GM18507 (cell line): ENCODE results near the gene GLIS1.

Experiments used
- DNase-seq: peaks from one replicate; pipeline ENCODE4 v3.0.0; 2011; ENCODE audit warnings: low read depth; ENCODE audit not compliant: insufficient read length; ENCODE audit errors: extremely low spot score
- FAIRE-seq: peaks from 2 replicates; lab custom pipeline; 2011; peaks lifted over from hg19 to GRCh38; lab: Jason Lieb, UNC

The GLIS1 gene

DNA sequence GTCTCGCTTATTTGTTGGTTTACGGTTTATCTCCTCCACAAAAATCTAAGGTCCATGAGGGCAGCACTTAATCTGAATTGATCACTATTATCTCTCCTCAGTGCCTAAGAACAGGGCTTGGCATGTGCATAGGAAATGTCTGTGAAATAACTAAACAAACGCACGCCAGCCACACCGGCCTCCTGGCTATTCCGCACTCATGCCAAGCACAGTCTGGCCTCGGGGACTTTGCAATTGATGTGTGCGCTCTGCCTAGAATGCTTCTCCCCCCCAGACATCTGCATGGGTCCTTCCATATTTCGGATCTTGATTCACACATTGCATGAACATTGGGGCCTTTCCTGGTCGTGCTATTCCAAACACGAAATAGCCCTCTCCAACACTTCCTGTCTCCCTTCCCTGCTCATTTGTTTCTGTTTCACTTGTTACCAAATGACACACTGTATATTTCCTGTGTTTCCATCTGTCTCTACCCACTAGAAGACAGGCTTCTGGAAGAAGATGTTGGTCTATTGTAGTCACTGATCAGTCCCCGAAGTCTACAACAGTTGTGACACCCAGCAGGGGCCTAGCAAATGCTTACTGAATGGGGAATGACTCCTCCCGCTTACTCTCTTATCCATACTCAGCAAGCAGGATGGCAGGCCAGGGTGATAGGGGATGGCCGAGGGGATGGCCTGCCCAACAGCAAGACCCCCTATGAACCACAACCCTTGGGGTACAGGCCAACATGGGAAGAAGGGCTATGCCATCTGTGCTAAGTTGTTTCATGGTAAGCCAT, 93.9 kb downstream of the GLIS1 start:
- FAIRE-seq: no peak

DNA sequence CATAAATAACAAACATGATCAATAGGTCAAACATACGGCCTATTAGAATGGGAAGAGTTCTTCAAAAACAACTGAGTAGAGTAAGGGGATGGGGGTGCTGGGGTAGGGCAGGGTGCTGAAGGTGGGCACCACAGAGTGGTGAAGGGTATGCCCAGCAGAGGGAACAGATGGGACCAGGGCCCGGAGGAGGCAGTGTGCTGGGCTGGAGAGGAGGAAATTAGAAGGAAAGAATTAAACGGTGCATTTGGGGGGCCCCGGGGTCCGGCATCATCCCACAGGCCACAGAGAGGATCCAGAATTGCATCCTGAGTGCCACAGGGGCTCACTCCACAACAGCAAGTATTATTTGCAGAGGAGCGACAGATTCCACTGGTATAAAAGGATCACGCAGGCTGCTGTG, 94.5 kb downstream of the GLIS1 start:
- no peak for FAIRE-seq
- DNase-seq: no peak

More for the DNA sequence above, 93.9 kb downstream of the GLIS1 start:
- DNase-seq: no peak

DNA sequence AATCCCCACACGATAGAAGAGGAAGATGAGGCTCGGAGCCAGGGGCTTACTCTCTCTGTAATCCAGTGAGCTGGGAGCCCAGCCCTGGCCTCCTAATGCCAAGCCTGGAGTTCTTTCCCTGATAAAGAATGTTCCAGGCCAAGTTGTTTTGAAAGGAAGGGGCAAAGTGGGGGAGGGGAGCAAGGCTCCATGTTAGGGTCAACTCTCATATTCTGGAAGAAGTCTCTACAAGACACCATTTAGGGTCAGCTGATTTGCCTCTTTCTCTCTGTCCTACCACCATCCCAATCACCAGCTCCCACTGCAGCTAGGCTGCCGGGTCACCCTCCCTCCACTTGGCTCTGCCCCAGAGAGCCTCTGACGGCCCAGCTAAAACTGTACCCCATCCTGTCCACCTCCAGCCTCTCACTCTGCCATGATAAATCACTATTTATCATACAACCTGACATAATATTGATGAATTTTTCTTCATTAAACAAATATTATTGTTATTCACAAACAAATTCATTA, 95.0 kb downstream of the GLIS1 start:
- FAIRE-seq (no peak), DNase-seq (no peak)

GRCh38 chr1:53643041-53643880, 95.7 kb downstream of the GLIS1 start:
- FAIRE-seq (no peak), DNase-seq (no peak)

DNA sequence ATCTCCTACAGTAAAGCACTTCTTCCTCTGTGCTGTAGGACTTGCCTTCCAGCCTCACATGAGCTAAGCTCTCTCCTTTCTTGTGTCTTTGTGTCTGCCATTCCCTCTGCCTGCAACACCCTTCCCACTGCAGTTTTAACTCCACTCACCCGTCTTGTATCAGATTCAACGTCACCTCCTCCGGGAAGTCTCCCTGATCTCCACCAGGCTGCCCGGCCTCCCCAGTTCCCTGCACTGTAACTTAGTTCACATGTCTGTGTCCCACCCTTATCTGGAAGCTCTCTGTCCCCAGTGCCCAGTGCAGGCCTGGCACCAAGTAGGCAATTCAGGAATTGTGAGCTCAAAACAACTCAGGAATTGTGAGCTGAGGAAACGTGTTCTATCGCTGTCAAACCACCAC, 96.4 kb downstream of the GLIS1 start:
- DNase-seq (no peak), FAIRE-seq (no peak)

GRCh38 chr1:53642215-53642555, 96.8 kb downstream of the GLIS1 start:
- no peak for DNase-seq
- no peak for FAIRE-seq

DNA sequence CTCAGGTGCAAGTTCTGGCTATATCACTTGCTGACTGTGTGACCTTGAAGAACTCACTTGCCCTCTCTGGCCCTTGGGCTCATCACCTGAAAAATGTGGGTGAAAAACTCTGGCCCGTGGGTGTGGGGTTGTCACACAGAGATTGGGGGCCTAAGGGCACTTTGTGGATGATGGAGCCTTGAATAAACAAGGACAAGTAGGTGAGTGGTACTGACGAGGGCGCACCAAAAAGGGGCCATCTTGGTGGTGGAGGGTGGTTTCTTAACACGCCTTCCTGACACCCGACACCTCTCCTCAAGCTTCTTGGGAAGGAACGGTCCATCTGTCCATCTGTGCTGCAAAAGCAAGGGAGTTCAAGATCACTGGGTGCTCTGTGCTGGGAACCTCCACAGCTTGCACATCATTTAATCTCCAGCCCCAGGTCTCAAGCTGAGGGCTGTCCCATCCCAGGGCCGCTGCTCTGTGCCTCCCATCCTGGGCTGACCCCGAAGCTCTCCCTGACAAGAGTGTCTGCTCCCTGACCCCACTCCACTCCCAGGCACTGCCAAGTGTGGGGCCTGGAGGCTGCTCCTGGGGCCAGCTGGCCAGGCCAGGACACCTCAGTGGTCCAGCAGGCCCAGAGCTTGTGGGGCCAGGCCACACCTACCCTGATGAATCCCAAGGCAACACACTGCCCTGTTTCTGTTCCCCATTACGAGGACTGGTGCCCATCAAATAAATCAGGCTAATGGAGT, 97.3 kb downstream of the GLIS1 start:
- DNase-seq (no peak), FAIRE-seq (no peak)

DNA sequence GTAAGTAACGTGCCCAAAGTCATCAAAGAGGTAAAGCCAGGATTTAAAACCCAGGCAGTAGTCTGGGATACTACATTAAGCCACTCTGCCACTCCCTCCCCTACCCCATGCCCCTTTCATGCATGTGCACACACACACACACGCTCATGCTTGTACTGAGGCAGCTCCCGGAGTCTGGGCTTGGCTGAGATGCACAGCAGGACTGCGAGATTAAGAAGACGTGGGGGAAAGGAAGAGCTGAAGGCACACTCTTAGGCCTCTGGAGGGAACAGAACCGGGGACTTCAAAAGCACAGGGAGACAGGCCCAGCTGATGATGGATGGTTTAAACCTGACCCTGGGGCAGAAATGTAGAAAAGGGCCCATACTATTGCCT, 98.3 kb downstream of the GLIS1 start:
- FAIRE-seq: no peak
- no peak for DNase-seq

DNA sequence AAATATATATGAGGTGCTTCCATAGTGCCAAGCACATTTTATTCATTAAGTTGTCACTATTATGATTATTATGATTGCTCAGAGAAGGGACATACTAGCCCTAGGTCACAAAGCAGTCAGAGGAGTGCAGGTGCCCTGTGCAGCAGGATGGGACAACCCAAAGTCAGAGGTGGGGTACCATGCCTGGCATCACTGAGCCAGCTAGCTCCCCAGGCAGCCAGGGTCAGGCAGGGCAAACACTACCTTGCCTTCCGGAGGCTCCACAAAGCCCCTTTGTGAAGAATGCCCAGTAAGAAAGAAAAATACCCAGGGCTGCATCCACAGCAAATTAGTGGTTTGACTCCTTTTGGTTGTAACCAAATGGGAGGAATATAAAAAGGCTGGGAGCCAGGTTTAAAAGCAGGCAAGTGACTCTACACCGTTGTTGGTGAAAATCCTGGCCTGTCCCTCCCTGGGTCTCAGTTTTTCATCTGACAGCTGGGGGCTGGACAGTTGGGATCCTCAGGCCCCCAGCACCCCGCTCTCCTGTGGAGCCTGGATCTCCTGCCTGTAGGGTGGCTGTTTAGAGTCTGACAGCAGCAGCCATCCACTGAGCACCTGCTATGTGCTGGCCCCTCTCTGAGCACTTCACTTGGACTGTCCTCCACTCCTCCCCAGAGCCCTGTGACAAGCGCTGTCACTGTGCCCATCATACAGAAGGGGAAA, 98.8 kb downstream of the GLIS1 start:
- FAIRE-seq (no peak), DNase-seq (no peak)

DNA sequence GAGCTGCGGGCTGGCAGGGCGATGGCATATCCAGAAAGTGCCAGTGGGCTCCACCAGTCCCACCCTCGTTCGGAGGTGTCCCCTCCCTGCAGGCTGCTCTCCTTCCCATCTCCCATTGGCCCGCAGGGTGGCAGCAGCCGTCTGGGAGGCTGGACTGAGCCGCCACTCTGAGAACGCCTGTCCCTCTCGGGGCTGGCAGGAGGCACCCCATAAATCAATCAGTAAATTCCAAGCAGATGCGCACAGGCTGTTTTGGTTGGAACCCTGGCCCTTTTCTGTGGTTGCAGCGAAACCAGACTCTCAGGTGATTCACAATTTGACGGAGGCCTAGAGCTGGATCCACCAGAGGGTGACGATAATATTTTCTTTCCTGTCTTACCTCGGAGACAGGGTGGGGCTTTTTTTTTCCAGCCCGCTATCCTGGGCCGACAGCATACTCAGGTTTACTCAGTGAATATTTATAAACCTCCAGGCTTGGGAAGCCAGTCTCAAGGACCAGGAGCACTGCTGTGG, 99.7 kb downstream of the GLIS1 start:
- no peak for DNase-seq
- FAIRE-seq: no peak

- FAIRE-seq: no peak
- DNase-seq: no peak
Observed at GRCh38 chr1:53638360-53639035, 100.5 kb downstream of the GLIS1 start.

DNA sequence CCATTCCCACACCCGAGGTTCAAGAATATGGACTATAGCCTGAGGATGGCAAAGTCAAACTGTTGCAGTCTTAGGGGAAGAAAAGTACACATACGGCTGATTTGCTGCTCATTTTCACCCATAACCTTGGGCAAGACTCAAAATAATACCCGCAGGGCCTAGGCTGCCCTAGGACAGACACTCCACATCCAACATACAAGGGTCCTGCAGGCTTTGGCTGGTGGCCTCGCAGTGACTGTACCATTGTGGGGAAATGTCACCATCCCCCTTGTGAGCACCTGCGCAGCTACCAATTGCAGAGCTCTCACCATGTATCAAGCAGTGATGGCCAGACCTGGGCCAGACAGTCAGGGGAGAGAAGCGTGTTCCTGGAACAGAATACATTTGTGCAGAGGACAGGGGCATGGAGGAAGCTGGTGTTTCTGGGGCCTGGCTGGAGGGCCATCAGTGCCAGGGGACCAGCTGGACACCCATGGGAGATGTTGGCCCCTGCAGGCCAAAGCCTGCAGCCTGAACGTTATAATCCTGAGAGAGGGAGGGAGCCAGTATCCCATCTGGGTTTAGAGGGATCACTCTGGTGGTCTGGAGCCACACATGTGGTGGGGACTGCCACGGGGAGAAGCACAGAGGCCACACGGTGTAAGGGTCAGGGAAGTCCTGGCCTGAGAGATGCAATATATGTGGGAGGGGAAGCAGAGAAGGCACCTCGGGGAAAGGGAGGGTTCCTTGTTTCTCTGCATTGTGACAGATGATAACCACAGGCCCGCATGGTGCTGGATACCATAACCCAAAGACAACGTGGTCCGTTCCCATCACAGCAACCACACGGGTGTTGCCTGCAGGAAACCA, 101.2 kb downstream of the GLIS1 start:
- no peak for FAIRE-seq
- no peak for DNase-seq

DNA sequence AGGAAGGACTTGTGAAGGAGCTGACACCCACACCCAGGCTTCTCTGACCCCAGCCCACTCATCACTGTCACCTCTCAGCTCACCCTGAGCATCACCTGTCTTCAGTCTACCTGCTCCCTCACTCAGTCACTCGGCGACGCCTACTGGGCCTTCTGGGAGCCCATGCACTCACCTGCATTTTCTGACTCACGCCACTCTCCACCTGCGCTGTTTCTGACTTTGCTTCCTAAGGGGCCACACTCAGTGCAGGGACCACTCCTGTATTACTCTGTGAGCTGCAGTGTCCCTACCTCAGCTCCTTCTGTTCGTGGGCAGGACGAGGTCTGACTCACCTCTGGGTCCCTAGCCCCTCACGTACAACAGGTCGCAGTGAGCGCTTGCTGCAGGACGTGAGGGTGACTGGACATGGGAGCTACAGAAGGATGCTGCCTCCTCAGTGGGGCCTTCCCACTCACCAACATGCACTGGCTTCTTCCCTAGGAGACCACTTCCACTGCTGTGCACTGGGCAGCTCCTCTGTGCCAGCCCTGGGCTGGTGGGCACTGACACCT, 102.3 kb downstream of the GLIS1 start:
- FAIRE-seq (no peak), DNase-seq (no peak)

GRCh38 chr1:53634571-53634979, 104.4 kb downstream of the GLIS1 start:
- no peak for FAIRE-seq
- DNase-seq: no peak

GRCh38 chr1:53633073-53633704, 105.8 kb downstream of the GLIS1 start:
- FAIRE-seq (no peak), DNase-seq (no peak)

DNA sequence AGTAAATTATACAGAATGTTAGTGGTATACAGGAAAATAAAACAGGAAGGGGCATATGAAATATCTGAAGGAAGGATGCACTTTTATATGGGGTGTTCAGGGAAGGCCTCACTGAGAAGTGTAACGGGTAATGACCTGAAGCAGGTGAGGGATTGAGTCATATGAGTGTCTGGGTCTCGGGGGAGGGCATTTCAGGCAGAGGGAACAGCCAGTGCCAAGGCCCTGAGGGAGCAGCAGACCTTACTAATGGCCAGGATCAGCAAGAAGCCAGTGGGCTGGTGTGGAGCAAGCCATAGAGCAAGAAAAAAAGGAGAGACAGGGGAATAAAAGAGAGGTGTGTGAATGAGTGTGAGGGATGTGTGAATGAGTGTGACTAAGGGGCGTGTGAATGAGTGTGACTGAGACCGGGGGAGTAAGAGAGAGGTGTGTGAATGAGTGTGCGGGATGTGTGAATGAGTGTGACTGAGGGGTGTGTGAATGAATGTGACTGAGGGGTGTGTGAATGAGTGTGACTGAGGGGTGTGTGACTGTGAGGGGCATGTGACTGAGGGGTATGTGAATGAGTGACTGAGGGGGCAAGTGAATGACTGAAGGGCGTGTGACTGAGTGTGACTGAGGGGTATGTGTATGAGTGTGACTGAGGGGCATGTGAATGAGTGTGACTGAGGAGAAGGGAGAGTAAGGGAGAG, 107.2 kb downstream of the GLIS1 start:
- no peak for FAIRE-seq
- no peak for DNase-seq
